ENCODE data around the gene DNAL4. TPM values are rescaled to one million over a fixed set of nuclear protein-coding genes. Genes with fewer than 3 reads are reported as not detected.

DNAL4 gene
- total and polyA plus RNA-seq, 2 donors (not counting 3 experiments of a cell fraction or from before 2014, with no cell fraction given), result 12.9 to 22.7 TPM

GRCh38 chr22:38761202-38762162 lies 32.5 kb downstream of the DNAL4 start:
- H3K79me2 ChIP-seq (ENCODE audit: control insufficient read depth, insufficient read depth, low read length), result no peaks in the 10 kb centered on the region
- no peak for TF ChIP-seq GATA2 (IDR thresholded peaks at IDR 0.05; ENCODE audit: insufficient read depth, insufficient read length, low read depth, low read length)
- no peak for TF ChIP-seq POLR2AphosphoS5 (IDR thresholded peaks at IDR 0.05; ENCODE audit: insufficient read depth, low read depth, low read length)
- no peak for TF ChIP-seq POLR2A (IDR thresholded peaks at IDR 0.05; ENCODE audit: low read depth, low read length)
- no peak for TF ChIP-seq MYC (IDR thresholded peaks at IDR 0.05; ENCODE audit: low read depth, low read length)
- no peak for TF ChIP-seq FOS (IDR thresholded peaks at IDR 0.05; ENCODE audit: borderline replicate concordance, insufficient read depth, low read length)
- no peak for TF ChIP-seq JUN (IDR thresholded peaks at IDR 0.05; ENCODE audit: borderline replicate concordance, insufficient read depth, insufficient read length, low read depth)
- no peak overlapping the region for H3K27ac ChIP-seq (ENCODE audit: insufficient read depth, low read depth, low read length)
- no peak for FAIRE-seq
- no peaks in the 10 kb centered on the region for H3K36me3 ChIP-seq (ENCODE audit: control insufficient read depth in 2 of 2, extremely low read depth in 1 of 2, insufficient read depth in 2 of 2, low read length in 2 of 2)
- no peaks in the 10 kb centered on the region for H3K9me3 ChIP-seq (replicated peaks; ENCODE audit: control insufficient read depth, insufficient read depth, low read length)
- dilution Hi-C loops (cut with MboI; ENCODE audit: extremely low pct_ligation_motif_present, low sequenced_read_pairs) (no loop called here), intact Hi-C loops (cut with micrococcal nuclease) (no loop called here)
- ChIA-PET POLR2A (no interaction called here), CTCF (interaction anchor here (3.7 kb wide), 1 partner anchor 7 kb away, joined by 29 read pairs; no protein-coding TSS in a partner anchor)
- H3K9ac ChIP-seq (replicated peaks; ENCODE audit: extremely low read depth, insufficient read depth, low read length), result no peak overlapping the region
- no peak overlapping the region for H3K4me3 ChIP-seq (replicated peaks in 1 of 3; ENCODE audit: insufficient read depth in 1 of 3, low read depth in 1 of 3, low read length in 3 of 3)
- H4K20me1 ChIP-seq (replicated peaks; ENCODE audit: control insufficient read depth, extremely low read depth, insufficient read depth, low read length), result no peaks in the 10 kb centered on the region
- BruUV-seq (replicated peaks), result no TSS peak
- peaks cover 7% of the 10 kb centered on the region for H3K4me1 ChIP-seq (ENCODE audit: control insufficient read depth, extremely low read depth, insufficient read depth, low read length)
- no peaks in the 10 kb centered on the region for H3K9me1 ChIP-seq (replicated peaks; ENCODE audit: control insufficient read depth, extremely low read depth, insufficient read depth, low read length)
- no peak for DNase-seq (ENCODE audit: low read depth, low spot score)
- no peak overlapping the region for H2AFZ ChIP-seq (ENCODE audit: low read depth, low read length)
- H3K4me2 ChIP-seq (ENCODE audit: insufficient read depth, low read length), result no peak overlapping the region
- no peaks in the 10 kb centered on the region for H3K27me3 ChIP-seq (ENCODE audit: control insufficient read depth in 2 of 2, insufficient read depth in 2 of 2, low read length in 2 of 2)
